ENCODE results near the gene CRTAP.
A peak's percentile ranks its signal among the peaks of the same experiment; 100 is the strongest.
"Not testable (repeated sequence)": the region's sequence is repeated elsewhere in the genome, so short reads cannot be mapped to it uniquely, and the experiment has no call there.

CRTAP gene

GRCh38 chr3:33100229-33100628 is 13.6 kb upstream of the CRTAP start:
- DNase-seq, result no peak

- DNase-seq, result no peak
Measured at GRCh38 chr3:33103034-33103433, 10.8 kb upstream of the CRTAP start.

DNA sequence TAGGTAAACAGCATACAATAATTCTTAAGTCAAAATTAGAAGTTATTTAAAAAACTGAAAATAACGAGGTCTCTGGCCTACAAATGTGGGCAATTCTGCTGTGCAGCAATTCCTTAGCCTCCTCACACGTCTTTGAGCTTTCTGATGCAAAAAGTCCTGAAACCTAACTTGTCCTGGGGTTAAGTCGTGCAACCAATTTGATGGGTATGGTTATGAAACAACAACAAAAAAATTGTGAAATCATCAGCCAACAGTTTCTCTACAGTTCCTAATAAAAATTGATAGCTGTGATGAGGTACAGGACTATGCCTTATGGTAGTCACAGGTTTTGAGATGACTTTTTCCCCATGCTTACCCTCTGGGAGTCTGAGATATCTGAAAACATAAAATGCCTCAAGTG is 10.3 kb upstream of the CRTAP start:
- no peak for DNase-seq

DNA sequence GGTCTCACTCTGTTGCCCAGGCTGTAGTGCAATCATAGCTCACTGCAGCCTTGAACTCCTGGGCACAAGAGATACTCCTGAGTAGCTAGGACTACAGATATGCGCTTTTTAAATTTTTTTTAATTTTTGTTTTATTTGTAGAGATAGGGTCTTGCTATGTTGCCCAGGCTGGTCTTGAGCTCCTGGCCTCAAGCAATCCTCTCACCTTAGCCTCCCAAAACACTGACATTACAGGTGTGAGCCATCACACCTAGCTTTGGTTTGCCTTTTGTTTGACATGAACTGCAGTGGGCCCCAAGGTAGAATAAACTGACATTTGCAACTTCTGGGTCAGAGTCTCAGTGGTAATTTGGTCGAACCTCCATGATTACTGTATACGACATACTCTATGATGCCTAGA is 9.0 kb upstream of the CRTAP start:
- no peak for DNase-seq

GRCh38 chr3:33105341-33105948 is 8.4 kb upstream of the CRTAP start:
- no peak for DNase-seq

DNA sequence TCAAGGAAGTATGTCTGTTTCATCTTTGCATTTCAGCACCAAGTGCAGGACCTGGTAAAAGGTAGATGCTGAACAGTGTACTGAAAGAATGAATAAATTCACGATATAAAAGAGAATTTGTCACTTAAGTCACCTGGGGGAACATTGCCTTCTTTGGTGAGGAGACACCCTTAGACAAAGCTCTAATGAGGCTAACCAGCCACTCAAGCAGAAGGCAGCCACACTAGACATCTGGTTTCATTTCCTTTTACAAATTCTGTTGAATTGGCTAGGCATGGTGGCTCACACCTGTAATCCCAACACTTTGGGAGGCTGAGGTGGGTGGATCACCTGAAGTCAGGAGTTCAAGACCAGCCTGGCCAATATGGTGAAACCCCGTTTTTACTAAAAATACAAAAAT is 7.0 kb upstream of the CRTAP start:
- not testable (repeated sequence) for DNase-seq

- peak; percentile 74 for DNase-seq
Measured at GRCh38 chr3:33111581-33111980, 2.2 kb upstream of the CRTAP start.

DNA sequence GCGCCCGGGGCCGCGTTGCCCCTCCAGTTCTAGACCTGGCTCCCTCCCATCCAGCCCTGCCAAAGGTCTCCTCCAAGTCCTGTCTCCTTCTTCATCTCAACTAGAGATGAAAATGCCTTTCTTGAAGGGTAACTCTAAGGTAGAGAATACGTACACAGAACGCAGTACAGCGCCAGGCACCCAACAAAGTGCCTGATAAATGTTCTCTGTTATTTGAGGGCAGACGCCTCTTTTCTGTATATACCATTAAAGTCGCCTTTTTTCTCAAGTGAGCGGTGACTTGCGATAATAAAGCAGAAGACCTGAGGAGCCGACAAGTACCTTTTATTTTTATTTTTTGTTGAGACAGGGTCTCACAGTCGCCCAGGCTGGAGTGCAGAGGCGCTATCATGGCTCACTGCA is 809 bp downstream of the CRTAP start:
- DNase-seq, result no peak

DNA sequence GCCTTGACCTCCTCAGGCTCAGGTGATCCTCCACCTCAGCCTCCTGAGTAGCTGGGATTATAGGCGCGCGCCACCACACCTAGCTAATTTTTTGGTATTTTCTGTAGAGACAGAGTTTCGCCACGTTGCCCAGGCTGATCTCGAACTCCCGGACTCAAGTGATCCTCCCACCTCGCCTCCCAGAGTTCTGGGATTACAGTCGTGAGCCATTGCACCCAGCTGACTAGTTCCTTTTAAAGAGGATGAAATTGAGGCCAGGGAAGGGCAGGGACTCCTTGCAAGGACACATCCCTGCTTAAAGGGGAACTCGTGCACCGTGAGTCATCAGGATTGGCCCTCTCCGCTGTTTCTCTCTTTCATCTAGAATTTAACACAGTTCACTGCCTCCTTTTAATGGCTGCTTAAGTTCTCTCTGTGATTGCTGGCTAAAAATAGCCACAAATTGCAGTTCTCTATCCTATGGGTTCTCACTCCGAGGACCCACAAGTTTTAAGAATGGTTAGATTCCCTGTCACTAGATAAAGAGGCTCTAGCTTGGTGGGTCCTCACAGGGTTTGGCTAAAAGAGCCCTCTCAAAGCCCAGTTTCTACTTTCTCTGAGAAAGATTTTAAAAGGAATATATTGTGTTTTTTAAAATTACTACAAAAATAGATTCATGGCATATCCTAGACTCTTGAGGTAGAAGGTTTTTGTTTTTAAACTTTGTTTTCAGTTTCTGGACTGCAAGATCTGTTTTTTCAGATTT is 1.4 kb downstream of the CRTAP start:
- no peak for DNase-seq

GRCh38 chr3:33117461-33117860 is 3.6 kb downstream of the CRTAP start:
- DNase-seq, result no peak

- no peak for DNase-seq
Measured at GRCh38 chr3:33119891-33120290, 6.1 kb downstream of the CRTAP start.

GRCh38 chr3:33122991-33123390 is 9.2 kb downstream of the CRTAP start:
- no peak for DNase-seq

GRCh38 chr3:33124638-33125037 is 10.8 kb downstream of the CRTAP start:
- peak; percentile 25 for DNase-seq

DNA sequence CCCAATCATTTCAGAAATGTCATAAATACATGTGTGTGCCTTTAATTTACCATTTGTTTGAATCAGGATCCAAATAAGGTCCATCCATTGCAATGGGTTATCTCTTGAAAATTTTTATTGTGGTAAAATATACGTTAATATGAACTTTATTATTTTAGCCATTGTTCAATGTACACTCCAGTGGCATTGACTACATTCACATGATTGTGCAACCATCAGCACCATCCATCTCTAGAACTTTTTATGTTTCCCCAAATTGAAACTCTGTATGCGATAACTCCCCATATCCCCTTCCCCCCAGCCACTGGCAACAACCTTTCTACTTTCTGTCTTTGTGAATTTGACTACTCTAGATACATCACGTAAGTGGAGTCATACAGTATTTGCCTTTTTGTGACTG is 12.0 kb downstream of the CRTAP start:
- DNase-seq, result no peak

GRCh38 chr3:33128706-33129105 is 14.9 kb downstream of the CRTAP start:
- DNase-seq, result no peak

DNA sequence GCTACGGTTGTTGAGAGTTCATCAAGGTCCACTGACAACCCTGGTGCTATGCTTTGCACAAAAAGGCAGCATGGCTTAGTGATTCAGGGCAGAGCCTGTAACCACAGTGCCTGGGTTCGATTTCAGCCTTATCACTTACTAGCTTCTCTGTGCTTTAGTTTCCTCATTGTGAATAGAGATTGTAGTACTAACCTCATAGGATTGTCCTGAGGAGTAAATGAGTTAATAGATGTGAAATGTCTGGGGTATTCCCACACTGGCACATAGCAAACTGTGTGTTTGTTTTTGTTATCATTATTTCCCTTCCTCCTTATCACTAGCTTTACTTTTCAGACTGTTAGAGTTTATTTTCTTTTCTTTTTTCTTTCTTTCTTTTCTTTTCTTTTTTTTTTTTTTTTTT is 16.3 kb downstream of the CRTAP start:
- no peak for DNase-seq

DNA sequence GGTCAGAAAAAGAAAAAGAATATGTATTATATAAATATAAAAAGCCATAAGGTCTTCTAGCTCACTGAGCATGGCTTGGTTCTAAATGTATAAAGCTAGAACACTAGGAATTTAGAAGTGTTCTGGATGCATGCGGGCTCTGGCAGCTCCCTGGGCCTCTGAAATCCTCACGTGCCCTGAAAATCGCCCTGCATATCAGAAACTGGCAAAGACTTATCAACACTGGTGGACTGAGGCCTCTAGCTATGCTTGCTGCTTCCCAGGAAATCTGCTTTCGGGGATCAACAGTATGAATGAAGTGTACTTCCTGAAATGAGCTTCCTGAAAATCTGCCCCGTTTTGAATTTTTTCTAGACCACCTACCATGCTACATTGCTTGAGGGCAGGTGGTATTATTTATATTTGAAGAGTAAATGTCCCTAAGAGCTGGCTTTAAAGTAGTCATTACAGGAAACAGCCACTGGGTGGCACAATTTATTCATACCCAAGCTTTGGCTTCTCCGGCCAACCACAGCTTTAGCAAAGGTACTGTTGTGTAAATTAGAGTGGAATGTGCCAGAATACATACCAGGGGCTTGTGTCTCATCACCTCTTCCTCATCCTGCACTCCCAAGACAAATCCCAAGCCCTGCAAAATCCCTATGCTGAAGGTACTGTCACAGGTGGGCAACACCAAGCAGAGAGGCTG is 17.7 kb downstream of the CRTAP start:
- peak; percentile 63 for DNase-seq

DNA sequence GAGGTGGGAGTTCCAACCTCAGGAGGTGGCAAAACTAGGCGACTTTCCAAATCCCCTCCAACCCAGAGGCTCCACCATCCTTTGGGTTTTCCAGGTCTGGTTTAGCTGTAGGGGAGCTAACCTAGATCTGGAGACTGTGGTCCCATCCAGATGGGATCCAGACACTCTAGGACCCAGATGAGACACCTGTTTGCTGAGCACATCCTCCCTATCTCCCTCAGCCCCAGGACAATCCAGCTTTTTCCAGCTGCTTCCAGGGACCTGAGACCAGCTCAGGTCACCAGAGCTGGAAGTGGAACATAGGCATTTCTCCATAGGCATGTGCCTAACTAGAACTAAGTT is 18.2 kb downstream of the CRTAP start:
- no peak for DNase-seq

GRCh38 chr3:33134026-33134625 is 20.3 kb downstream of the CRTAP start:
- peak; percentile 14 for DNase-seq

GRCh38 chr3:33137691-33138090 is 23.9 kb downstream of the CRTAP start:
- no peak for DNase-seq

- not testable (repeated sequence) for DNase-seq
Measured at GRCh38 chr3:33139006-33139623, 25.3 kb downstream of the CRTAP start.

- no peak for DNase-seq
Measured at GRCh38 chr3:33139996-33140395, 26.2 kb downstream of the CRTAP start.

DNA sequence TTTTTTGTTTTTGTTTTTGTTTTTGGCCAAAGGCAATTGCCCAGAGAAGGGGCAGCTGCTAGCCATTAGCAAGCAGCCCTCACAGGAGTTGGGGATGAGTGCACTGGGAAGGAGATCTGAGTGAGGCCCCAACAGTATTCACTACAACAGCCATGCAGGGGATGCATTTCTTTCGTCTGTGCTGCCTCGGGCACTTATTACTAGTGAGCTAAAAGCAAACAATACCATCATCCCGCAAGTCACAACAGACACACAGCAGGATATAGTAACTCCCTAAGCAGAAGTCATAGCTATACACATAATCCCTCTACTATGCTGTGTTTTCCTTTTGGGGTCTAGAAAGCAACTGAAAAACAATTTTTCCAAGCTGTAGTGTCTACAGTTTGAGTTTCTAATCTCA is 27.2 kb downstream of the CRTAP start:
- no peak for DNase-seq

DNA sequence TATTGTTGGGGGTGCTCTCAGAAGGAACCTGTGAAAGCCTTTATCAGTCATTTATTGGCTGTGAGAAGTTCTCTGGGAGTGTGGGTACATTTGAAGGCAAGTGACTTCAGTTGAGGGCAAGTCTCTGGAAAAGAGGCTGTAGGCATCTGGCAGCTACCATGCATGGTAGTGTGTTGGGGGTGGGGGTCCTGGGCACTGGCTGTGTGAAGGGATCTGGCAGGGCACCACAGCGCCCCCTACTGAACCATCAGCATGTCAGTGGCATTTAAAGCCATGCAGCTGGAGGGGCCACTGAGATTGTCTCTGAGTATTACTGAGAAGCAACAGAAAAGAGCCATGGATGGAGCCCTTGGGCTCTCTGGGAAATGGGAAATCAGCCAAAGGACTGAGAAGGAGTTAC is 30.6 kb downstream of the CRTAP start:
- DNase-seq, result peak; percentile 36

Measured in activated CD4-positive, alpha-beta T cell treated with anti-CD3 and anti-CD28 coated beads, Interleukin-10, Interleukin-2, amounts not matched to agents 100 ng/mL and 50 ng/mL, durations not matched to agents 16 hours and 8 hours (primary cell).